Activated CD8-positive, alpha-beta T cell treated with anti-CD3 and anti-CD28 coated beads, Interleukin-2, amount 10 ng/mL, durations not matched to agents 7 days and 5 days (primary cell): ENCODE measurements around the gene NLRC5. TPM values are rescaled to one million over a fixed set of nuclear protein-coding genes. Genes with fewer than 3 reads are reported as not detected.
"Not testable (repeated sequence)": the region's sequence is repeated elsewhere in the genome, so short reads cannot be mapped to it uniquely, and the experiment has no call there.

Source experiments
- ATAC-seq: fragments of 150-1000 bp; cut with Tn5 transposase; one replicate; pipeline ENCODE4 v1.10.0; 2021; ENCODE audit warnings: moderate library complexity
- CTCF ChIA-PET: fragments of 350-600 bp; sonication (Branson Sonifier 250); formaldehyde crosslinking; loops from one replicate; lab custom pipeline; 2021; ENCODE audit warnings: antibody characterized with exemption; lab: Charles Lee
- POLR2A ChIA-PET: fragments of 350-600 bp; sonication (Branson Sonifier 250); formaldehyde crosslinking; loops from one replicate; lab custom pipeline; 2021; ENCODE audit warnings: antibody characterized with exemption; lab: Charles Lee
- DNase-seq: peaks from one replicate; pipeline ENCODE4 v3.0.0-alpha.2; 2020
- H3K27ac Mint-ChIP-seq: one replicate; pipeline ENCODE4 v1.8.0; 2021; ENCODE audit warnings: mild to moderate bottlenecking, mixed read lengths
- H3K27me3 Mint-ChIP-seq: one replicate; pipeline ENCODE4 v1.8.0; 2021; ENCODE audit warnings: low read depth, mixed read lengths
- H3K36me3 Mint-ChIP-seq: one replicate; pipeline ENCODE4 v1.8.0; 2021; ENCODE audit warnings: low read depth, mixed read lengths
- H3K4me1 Mint-ChIP-seq: one replicate; pipeline ENCODE4 v1.8.0; 2021; ENCODE audit warnings: low read depth, mixed read lengths
- H3K4me3 Mint-ChIP-seq: one replicate; pipeline ENCODE4 v1.8.0; 2021; ENCODE audit warnings: mild to moderate bottlenecking, mixed read lengths
- H3K9me3 Mint-ChIP-seq: one replicate; pipeline ENCODE4 v1.8.0; 2022; ENCODE audit warnings: mixed read lengths; ENCODE audit not compliant: insufficient read depth
- total RNA-seq, 2 experiments: library from RNA; stranded (reverse); gene quantifications; one replicate each; pipeline ENCODE4 v1.2.3, GENCODE V29; 2021

Gene NLRC5
- total RNA-seq, 2 experiments from 2014 or later, result 280 to 291 TPM

DNA sequence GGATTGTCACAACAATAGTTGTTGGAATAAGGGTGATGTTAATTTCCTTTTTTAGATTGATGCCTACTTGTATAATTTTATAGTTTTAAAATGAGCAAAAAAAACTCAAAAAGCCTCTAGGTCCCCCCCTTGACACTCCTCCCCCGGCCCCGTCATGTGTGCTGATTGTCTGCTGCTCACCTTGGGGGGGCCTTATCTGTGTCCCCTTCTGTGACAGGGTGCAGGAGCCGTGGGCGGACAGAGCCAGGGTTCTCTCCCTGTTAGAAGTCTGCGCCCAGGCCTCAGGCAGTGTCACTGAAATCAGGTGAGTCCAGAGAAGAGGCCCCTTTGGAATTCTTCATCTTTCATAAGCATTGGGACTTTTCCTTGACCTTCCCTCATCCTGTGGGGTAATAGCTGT is 75.6 kb downstream of the NLRC5 start:
- Mint-ChIP-seq H3K4me1 (peaks cover 27% of the 10 kb centered on the region), H3K36me3 (peaks cover 60% of the 10 kb centered on the region), H3K27me3 (no peaks in the 10 kb centered on the region), H3K4me3 (no peak overlapping the region), H3K9me3 (no peaks in the 10 kb centered on the region), H3K27ac (peak overlapping the region; percentile 22)
- POLR2A ChIA-PET, result interaction anchor here (0.7 kb wide), 1 partner anchor 28 kb away, joined by 3 read pairs; no protein-coding TSS in a partner anchor
- CTCF ChIA-PET, result interaction anchor here (0.7 to 1.1 kb wide), 2 partner anchors 28 to 101 kb away, joined by 3 read pairs; no protein-coding TSS in a partner anchor
- ATAC-seq, result no peak
- no peak for DNase-seq

DNA sequence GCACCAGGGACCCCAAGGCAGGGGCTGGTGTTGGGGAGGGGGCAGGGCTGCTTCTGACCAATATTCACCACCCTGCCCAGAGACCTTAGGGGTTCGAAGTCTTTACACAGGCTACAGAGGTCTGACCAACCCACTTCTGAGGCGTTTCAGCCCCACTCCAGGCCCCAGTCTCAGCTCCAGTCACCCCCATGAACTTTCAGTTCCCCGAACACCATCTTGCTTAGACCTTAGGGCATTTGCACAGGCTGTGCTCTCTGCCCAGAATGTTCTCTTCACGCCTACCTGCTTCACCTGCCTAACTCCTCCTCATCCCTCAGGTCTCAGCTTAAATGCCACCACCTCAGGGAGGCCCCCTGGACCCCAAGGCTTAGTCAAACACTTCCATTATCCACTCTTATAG is 77.3 kb downstream of the NLRC5 start:
- peaks cover 61% of the 10 kb centered on the region for H3K36me3 Mint-ChIP-seq
- ATAC-seq (no peak), DNase-seq (no peak)
- no peaks in the 10 kb centered on the region for H3K9me3 Mint-ChIP-seq
- H3K4me1 Mint-ChIP-seq, result peaks cover 29% of the 10 kb centered on the region
- no peaks in the 10 kb centered on the region for H3K27me3 Mint-ChIP-seq
- peak overlapping the region; percentile 14 for H3K27ac Mint-ChIP-seq
- no peak overlapping the region for H3K4me3 Mint-ChIP-seq
- ChIA-PET POLR2A (interaction anchor here (1.2 to 1.4 kb wide), 5 partner anchors 10 to 77 kb away, joined by 3 to 6 read pairs (median 4); partner anchors contain the start of gene NLRC5), CTCF (interaction anchor here (1.0 to 1.4 kb wide), 2 partner anchors 20 to 103 kb away, joined by 3 to 4 read pairs; no protein-coding TSS in a partner anchor)

DNA sequence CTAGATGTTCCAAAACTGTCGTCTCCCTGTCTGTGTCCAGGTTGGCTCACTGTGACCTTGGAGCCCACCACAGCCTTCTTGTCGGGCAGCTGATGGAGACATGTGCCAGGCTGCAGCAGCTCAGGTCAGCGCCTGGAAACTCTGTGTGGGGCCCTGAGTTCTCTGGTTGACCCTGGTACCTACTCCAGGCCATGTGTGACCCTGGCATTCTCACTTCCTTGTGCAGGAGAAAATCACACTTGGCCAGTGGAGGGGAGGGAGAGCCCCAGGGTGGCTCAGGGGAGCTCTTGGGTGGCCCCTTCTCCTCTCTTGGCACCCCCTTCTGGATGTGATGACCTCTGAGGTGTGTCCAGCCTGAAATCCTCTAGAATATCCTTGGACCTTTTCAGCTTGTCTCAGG is 78.0 kb downstream of the NLRC5 start:
- ATAC-seq (no peak), DNase-seq (no peak)
- Mint-ChIP-seq H3K36me3 (peaks cover 64% of the 10 kb centered on the region), H3K9me3 (no peaks in the 10 kb centered on the region), H3K4me3 (no peak overlapping the region), H3K27ac (no peak overlapping the region), H3K27me3 (no peaks in the 10 kb centered on the region), H3K4me1 (peaks cover 36% of the 10 kb centered on the region)
- ChIA-PET POLR2A (interaction anchor here (0.7 to 1.3 kb wide), 3 partner anchors 10 to 26 kb away, joined by 4 to 6 read pairs (median 4); no protein-coding TSS in a partner anchor), CTCF (interaction anchor here (1.0 to 1.4 kb wide), 3 partner anchors 17 to 103 kb away, joined by 3 to 4 read pairs (median 3); no protein-coding TSS in a partner anchor)

DNA sequence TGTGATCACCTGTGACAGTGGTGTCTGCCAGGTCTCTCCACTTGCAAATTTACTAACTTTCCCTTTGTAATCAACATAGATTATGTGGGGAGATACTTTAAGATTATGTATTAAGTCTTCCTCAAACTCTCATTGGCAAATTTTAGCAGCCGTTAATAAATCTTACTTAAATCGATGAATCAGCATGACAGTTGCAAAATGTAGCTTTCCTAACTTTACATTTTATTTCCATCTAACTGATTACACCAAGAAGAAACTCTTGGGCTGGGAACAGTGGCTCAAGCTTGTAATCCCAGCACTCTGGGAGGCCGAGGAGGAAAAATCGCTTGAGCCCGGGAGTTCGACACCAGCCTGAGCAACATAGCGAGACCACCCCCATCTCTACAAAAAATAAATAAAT is 79.7 kb downstream of the NLRC5 start:
- Mint-ChIP-seq H3K9me3 (no peaks in the 10 kb centered on the region), H3K4me1 (peaks cover 37% of the 10 kb centered on the region), H3K27me3 (no peaks in the 10 kb centered on the region), H3K4me3 (no peak overlapping the region), H3K36me3 (peaks cover 70% of the 10 kb centered on the region), H3K27ac (no peak overlapping the region)
- ChIA-PET POLR2A (interaction anchor here (1.1 kb wide), 1 partner anchor 63 kb away, joined by 3 read pairs; no protein-coding TSS in a partner anchor), CTCF (interaction anchor here (0.6 to 2.0 kb wide), 3 partner anchors 14 to 24 kb away, joined by 3 to 11 read pairs (median 4); partner anchors contain the start of gene CPNE2)
- DNase-seq (no peak), ATAC-seq (no peak)

DNA sequence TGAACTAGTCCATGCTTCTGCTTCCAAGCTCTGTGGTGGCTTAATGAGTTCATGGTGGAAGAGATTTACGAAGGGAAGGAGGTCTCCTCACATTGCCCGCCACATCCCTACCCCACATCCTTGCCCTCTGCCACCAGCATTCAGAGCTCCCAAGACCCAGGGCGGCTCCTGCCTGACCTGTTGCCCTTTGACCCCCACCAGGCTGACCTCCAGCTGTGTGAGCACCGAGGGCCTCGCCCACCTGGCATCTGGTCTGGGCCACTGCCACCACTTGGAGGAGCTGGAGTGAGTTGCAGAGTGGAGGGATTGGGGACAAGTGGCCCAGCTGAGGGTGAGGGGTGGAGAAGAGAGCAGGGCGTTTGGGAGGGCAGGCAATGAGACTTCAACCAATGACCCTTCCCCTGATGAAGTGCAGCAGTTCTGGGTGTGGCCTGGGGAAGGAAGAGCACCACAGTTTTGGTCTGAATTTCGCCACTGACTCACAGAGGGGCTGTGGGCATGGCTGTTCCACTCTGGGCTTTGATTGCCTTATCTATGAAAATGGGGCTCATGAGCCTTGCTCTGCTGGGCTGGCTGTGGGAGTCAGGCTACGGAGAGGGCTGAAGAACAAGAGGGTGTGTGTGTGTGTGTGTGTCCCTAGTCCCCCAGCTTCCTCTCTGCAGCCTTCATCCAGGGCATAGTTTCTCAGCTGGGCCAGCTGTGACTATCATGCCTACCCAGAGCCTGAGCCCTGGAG is 80.4 kb downstream of the NLRC5 start:
- H3K27me3 Mint-ChIP-seq, result no peaks in the 10 kb centered on the region
- CTCF ChIA-PET, result interaction anchor here (0.7 to 2.0 kb wide), 3 partner anchors 14 to 106 kb away, joined by 3 to 11 read pairs (median 4); partner anchors contain the start of gene CPNE2
- POLR2A ChIA-PET, result interaction anchor here (0.5 to 1.1 kb wide), 2 partner anchors 39 to 62 kb away, joined by 3 read pairs; no protein-coding TSS in a partner anchor
- ATAC-seq (no peak), DNase-seq (no peak)
- H3K27ac Mint-ChIP-seq, result peak overlapping the region; percentile 75
- no peak overlapping the region for H3K4me3 Mint-ChIP-seq
- H3K9me3 Mint-ChIP-seq, result no peaks in the 10 kb centered on the region
- peaks cover 75% of the 10 kb centered on the region for H3K36me3 Mint-ChIP-seq
- peaks cover 37% of the 10 kb centered on the region for H3K4me1 Mint-ChIP-seq

DNA sequence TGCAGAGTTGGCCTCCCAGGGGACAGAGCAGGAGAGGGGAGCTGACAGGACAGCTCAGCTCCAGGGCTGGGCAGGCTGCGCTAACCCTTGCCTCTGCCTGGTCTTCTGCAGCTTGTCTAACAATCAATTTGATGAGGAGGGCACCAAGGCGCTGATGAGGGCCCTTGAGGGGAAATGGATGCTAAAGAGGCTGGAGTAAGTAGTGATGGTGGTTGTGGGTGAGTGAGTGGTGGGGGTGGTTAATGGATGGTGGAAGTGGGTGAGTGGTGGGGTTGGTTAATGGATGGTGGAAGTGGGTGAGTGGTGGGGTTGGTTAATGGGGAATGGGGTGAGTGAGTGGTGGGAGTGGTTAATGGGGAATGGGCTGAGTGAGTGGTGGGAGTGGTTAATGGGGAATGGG is 81.1 kb downstream of the NLRC5 start:
- Mint-ChIP-seq H3K9me3 (no peaks in the 10 kb centered on the region), H3K36me3 (peaks cover 72% of the 10 kb centered on the region), H3K27me3 (no peaks in the 10 kb centered on the region), H3K27ac (peak overlapping the region; percentile 75), H3K4me1 (peaks cover 37% of the 10 kb centered on the region), H3K4me3 (no peak overlapping the region)
- DNase-seq, result no peak
- peak; percentile 19 for ATAC-seq
- ChIA-PET CTCF (interaction anchor here (1.6 to 2.0 kb wide), 2 partner anchors 13 to 22 kb away, joined by 4 to 11 read pairs; partner anchors contain the start of gene CPNE2), POLR2A (interaction anchor here (0.5 kb wide), 1 partner anchor 40 kb away, joined by 3 read pairs; no protein-coding TSS in a partner anchor)

DNA sequence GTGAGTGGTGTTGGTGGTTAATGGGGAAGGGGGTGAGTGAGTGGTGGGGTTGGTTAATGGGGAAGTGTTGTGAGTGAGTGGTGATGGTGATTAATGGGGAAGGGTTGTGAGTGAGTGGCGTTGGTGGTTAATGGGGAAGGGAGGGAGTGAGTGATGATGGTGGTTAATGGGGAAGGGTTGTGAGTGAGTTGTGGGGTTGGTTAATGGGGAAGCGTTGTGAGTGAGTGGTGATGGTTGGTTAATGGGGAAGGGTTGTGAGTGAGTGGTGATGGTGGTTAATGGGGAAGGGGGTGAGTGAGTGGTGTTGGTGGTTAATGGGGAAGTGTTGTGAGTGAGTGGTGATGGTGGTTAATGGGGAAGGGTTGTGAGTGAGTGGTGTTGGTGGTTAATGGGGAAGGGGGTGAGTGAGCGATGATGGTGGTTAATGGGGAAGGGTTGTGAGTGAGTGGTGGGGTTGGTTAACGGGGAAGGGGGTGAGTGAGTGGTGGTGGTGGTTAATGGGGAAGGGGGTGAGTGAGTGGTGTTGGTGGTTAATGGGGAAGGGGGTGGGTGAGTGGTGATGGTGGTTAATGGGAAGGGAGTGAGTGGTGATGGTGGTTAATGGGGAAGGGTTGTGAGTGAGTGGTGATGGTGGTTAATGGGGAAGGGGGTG is 81.8 kb downstream of the NLRC5 start:
- DNase-seq, ATAC-seq, H3K9me3 Mint-ChIP-seq, H3K27me3 Mint-ChIP-seq, H3K4me3 Mint-ChIP-seq, POLR2A ChIA-PET: not testable (repeated sequence)
- Mint-ChIP-seq H3K4me1 (peaks cover 37% of the 10 kb centered on the region), H3K27ac (peak overlapping the region; percentile 39), H3K36me3 (peaks cover 73% of the 10 kb centered on the region)
- CTCF ChIA-PET, result interaction anchor here (2.3 kb wide), 1 partner anchor 12 kb away, joined by 8 read pairs; no protein-coding TSS in a partner anchor

DNA sequence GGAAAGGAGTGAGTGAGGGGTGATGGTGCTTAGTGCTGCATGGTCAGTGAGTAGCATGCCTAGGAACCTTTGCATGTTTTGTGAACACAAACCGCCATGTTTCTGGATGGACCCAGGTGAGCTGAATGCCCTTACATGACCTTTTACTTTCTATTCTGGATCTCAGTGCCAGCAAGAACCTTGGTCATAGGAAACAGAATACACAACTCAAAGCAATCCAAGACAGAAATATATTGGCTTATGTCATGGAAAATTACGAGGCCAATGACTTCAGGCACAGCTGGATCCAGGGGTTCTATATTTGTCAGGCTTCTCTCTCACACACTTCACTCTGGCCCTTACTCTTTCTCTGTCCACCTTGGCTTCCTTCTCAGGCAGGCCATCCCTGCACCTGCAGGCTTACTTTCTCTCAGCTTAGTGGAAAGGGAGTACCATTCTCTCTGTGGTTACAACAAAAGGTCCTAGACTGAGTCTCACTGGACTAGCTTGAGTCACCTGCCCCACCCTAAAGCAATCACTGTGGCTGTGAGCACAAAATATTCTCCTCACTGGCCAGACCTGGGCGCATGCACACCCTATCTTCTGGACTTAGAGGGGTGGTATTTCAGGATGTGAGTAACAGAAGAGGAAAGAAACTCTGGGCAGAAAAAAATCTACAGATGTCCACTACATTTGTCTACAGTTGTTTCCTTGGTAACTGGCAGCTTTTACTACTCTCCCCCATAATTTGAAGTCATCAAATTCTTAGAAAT is 82.7 kb downstream of the NLRC5 start:
- H3K4me3 Mint-ChIP-seq, result no peak overlapping the region
- H3K9me3 Mint-ChIP-seq, result no peaks in the 10 kb centered on the region
- CTCF ChIA-PET, result interaction anchor here (1.2 to 2.3 kb wide), 3 partner anchors 12 to 108 kb away, joined by 3 to 8 read pairs (median 3); no protein-coding TSS in a partner anchor
- H3K27ac Mint-ChIP-seq, result peak overlapping the region; percentile 16
- peaks cover 37% of the 10 kb centered on the region for H3K4me1 Mint-ChIP-seq
- H3K27me3 Mint-ChIP-seq, result no peaks in the 10 kb centered on the region
- ATAC-seq (peak; percentile 31), DNase-seq (no peak)
- H3K36me3 Mint-ChIP-seq, result peaks cover 76% of the 10 kb centered on the region
- POLR2A ChIA-PET, result interaction anchor here (0.7 kb wide), 1 partner anchor 78 kb away, joined by 3 read pairs; no protein-coding TSS in a partner anchor

DNA sequence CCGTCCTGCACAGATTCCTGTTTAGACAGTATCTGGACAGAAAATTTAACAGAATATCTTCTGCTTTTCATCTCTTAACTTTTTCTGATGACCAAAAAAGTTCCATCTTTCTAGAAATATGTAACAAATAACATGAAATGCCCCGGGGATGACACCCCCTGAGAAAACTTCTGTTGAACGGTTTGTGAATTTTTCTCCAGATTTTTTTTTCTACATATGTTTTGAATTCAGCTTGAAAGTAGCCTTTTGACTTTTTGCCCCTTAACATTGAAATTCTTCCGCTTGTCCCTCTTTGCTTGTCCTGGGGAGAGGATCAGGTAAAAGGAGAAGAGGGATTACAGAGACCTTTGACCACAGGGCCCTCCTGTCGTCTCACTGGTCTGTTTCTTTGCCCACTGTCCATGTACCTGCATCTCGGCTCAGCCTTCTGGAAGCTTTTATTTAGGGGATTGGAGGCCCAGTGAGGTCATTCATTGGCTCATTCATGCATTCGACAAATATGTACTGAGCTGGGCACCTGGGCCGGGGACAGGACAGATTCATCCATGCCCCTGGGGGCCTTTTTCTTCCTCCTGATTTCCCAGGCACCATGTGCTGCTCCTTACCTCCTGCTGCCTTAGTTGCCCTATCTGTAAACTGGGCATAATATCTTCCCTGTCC is 83.4 kb downstream of the NLRC5 start:
- Mint-ChIP-seq H3K36me3 (peaks cover 76% of the 10 kb centered on the region), H3K4me1 (peaks cover 37% of the 10 kb centered on the region), H3K9me3 (no peaks in the 10 kb centered on the region), H3K27me3 (no peaks in the 10 kb centered on the region), H3K27ac (peak overlapping the region; percentile 16), H3K4me3 (no peak overlapping the region)
- DNase-seq, result no peak
- POLR2A ChIA-PET, result no interaction called here
- CTCF ChIA-PET, result interaction anchor here (1.2 to 2.3 kb wide), 3 partner anchors 11 to 109 kb away, joined by 3 to 8 read pairs (median 3); no protein-coding TSS in a partner anchor
- no peak for ATAC-seq

DNA sequence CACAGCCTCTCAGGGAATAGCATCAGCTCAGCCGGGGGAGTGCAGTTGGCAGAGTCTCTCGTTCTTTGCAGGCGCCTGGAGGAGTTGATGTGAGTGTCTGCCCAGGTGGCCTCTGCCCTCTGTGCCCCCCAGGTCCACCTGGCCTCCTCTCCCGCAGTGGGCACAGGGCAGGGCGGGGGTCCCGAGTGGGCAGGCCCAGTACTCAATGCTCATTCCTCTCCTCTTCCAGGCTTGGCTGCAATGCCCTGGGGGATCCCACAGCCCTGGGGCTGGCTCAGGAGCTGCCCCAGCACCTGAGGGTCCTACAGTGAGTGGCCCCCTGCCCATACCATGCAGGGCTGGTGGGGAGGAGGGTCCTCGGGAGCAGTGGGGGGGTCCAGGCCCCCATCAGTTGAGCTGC is 88.4 kb downstream of the NLRC5 start:
- H3K36me3 Mint-ChIP-seq, result peaks cover 58% of the 10 kb centered on the region
- H3K27ac Mint-ChIP-seq, result no peak overlapping the region
- no peaks in the 10 kb centered on the region for H3K4me1 Mint-ChIP-seq
- ChIA-PET CTCF (interaction anchor here (2.0 kb wide), 1 partner anchor 15 kb away, joined by 7 read pairs; the partner anchor contains the start of gene CPNE2), POLR2A (interaction anchor here (0.6 to 2.0 kb wide), 4 partner anchors 9 to 107 kb away, joined by 3 to 6 read pairs (median 4); no protein-coding TSS in a partner anchor)
- no peak overlapping the region for H3K4me3 Mint-ChIP-seq
- ATAC-seq (no peak), DNase-seq (no peak)
- H3K9me3 Mint-ChIP-seq, result no peaks in the 10 kb centered on the region
- H3K27me3 Mint-ChIP-seq, result no peaks in the 10 kb centered on the region
